GM21423 (cell line): Measurements from ENCODE around the gene FXN.
"Not testable (repeated sequence)": the region's sequence is repeated elsewhere in the genome, so short reads cannot be mapped to it uniquely, and the experiment has no call there.

Source experiments
- ATAC-seq: cut with Tn5 transposase; IDR thresholded peaks from one replicate; pipeline ENCODE4 v1.9.1; 2021; ENCODE audit warnings: mild to moderate bottlenecking, moderate library complexity; ENCODE audit not compliant: unreplicated experiment

The FXN gene

GRCh38 chr9:69065660-69066059 is 30.1 kb downstream of the FXN start:
- ATAC-seq: no peak

GRCh38 chr9:69066955-69067354 is 31.4 kb downstream of the FXN start:
- ATAC-seq: no peak

DNA sequence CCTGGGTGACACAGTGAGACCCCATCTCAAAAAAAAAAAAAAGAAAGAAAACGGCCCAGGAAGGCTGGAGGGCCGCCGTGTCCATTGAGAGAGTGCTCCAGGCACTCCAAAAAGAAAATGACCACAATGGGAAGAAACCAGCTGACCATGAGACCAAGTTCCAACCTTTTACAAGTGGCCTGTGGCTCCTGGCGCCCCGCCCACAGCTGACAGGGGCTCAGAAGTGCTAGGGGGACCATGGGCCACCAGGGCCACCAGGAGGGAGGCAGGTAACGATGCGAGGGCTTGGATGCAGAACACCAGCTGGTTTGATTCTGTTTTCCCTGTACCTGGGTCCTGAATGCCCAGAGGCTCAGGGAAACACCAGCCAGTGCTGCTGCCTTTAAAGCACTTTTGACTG is 34.6 kb downstream of the FXN start:
- ATAC-seq: no peak

GRCh38 chr9:69071059-69071458 is 35.5 kb downstream of the FXN start:
- ATAC-seq: no peak

DNA sequence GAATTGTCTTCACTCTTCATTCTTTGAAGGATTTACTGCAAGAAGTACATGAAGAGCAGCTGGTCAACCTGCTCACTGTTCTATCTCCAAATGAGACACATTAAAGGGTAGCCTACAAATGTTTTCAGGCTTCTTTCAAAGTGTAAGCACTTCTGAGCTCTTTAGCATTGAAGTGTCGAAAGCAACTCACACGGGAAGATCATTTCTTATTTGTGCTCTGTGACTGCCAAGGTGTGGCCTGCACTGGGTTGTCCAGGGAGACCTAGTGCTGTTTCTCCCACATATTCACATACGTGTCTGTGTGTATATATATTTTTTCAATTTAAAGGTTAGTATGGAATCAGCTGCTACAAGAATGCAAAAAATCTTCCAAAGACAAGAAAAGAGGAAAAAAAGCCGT is 37.6 kb downstream of the FXN start:
- no peak for ATAC-seq

- ATAC-seq: no peak
These were observed 39.2 kb downstream of the FXN start for GRCh38 chr9:69074801-69075200.

GRCh38 chr9:69076550-69076949 is 41.0 kb downstream of the FXN start:
- ATAC-seq: no peak

GRCh38 chr9:69078069-69078468 is 42.5 kb downstream of the FXN start:
- no peak for ATAC-seq

- no peak for ATAC-seq
These were observed 43.0 kb downstream of the FXN start for GRCh38 chr9:69078581-69078980.

DNA sequence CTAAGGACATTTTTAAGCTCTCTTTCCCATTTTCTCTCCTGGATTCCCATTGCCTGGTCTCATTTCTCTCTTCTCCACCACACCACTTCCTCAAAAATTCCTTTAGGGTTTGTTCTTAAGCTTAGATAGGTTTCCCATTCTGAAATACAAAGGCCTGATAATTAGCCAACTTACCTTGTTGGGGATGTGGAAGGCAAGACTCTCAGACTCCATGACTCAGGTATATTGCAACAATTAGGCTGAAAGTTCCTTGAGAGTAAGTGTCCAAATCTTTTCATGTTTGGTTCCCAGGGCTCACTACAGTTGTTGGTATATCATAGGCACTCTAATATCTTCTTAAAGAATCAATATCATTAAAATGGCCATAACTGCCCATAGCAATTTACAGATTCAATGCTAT is 43.6 kb downstream of the FXN start:
- no peak for ATAC-seq

DNA sequence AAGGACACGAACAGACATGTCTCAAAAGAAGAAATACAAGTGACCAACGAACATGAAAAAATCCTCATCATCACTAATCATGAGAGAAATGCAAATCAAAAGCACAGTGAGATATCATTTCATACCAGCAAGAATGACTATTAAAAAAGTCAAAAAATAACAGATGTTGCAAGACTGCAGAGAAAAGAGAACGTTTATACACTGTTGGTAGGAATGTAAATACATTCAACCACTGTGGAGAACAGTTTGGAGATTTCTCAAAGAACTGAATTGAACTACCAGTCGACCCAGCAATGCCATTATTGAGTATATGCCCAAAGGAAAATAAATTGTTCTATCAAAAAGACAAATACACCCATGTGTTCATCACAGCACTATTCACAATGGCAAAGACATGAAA is 45.7 kb downstream of the FXN start:
- ATAC-seq: no peak

GRCh38 chr9:69083321-69083720 is 47.8 kb downstream of the FXN start:
- no peak for ATAC-seq

- ATAC-seq: no peak
These were observed 50.2 kb downstream of the FXN start for GRCh38 chr9:69085569-69086283.

GRCh38 chr9:69086312-69086711 is 50.8 kb downstream of the FXN start:
- ATAC-seq: no peak

DNA sequence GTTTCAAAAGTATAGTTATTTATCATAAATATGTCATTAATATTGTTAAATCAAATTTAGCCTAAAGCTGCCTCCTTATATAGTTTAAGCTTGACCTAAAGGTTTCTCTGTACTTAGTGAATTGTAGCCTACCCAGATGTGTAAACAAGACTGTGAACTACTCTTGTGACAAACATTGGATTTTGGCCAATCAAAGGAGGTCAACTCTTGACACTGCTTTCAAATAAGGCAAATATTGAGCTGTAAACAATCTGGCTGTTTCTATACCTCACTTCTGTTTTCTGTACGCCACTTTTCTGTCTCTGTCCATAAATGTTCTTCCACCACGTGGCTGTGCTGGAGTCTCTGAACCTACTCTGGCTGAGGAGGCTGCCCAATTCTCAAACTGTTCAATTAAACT is 51.2 kb downstream of the FXN start:
- ATAC-seq: no peak

DNA sequence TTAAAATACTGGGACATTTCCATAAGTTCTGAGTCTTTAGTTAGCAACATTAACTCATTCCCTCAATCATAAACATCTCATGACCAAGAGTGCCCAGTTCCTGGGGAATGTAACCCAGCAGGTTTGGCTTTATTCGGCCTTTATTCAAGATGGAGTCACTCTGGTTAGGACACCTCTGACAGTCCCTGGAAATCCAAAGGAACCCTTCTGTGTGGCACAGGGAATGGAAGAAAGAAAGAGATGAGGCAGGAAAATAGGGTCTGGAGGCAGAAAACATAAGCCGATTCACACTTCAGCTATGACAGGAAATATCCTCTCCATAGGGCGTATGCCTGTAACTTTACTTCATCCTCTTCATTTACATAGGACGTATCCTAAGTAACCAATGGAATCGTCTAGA is 53.5 kb downstream of the FXN start:
- no peak for ATAC-seq

- no peak for ATAC-seq
These were observed 53.9 kb downstream of the FXN start for GRCh38 chr9:69089491-69089890.

GRCh38 chr9:69090140-69090750 is 54.7 kb downstream of the FXN start:
- ATAC-seq: no peak

- no peak for ATAC-seq
These were observed 55.4 kb downstream of the FXN start for GRCh38 chr9:69090946-69091345.

DNA sequence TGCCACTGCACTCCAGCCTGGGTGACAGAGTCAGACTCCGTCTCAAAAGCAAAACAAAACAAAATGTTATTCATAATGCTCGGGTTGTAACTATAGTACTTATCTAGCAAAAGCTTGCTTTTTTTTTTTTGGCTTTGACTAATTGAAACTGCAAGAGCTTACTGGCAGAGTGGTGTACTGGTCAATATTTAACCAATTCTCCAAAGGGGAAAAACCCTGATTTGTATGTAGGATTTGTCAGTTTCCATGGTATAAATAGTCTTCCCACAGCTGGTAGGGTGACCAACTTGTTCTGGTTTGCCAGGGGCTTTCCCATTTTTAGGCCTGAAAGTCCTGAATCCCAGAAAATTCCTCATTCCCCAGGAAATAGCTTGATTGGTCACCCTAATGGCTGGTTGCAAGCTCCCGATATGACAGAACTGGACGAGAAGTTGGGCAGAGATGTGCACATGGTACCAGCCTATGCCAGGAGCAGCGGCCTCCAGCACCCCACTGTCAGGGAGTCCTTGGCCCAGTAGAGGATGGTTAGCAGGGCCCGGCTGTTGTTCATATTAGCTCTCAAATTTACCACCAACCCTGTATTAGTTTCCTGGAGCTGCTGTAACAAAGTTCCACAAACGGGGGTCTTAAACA is 58.0 kb downstream of the FXN start:
- no peak for ATAC-seq

DNA sequence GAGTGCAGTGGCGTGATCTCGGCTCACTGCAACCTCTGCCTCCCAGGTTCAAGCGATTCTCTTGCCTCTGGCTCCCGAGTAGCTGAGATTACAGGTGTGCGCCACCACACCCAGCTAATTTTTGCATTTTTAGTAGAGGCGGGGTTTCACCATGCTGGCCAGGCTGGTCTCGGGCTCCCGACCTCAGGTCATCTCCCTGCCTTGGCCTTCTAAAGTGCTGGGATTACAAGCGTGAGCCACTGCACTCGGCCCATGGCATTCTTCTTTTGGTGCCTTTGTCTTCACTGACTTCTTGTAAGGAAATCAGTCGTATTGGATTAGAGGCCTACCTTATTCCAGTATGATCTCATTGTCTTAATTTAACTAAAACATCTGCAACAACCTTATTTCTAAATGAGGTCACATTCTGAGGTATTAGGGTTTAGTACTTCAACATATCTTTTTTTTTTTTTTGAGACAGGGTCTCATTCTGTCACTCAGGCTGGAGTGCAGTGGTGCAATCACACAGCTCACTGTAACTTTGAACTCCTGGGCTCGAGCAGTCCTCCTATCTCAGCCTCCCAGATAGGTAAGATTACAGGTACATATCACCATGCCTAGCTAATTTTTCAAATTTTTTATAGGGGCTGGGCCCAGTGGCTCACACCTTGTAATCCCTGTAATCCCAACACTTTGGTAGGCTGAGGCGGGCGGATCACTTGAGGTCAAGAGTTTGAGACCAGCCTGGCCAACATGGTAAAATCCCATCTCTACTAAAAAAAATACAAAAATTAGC is 59.0 kb downstream of the FXN start:
- ATAC-seq: not testable (repeated sequence)

DNA sequence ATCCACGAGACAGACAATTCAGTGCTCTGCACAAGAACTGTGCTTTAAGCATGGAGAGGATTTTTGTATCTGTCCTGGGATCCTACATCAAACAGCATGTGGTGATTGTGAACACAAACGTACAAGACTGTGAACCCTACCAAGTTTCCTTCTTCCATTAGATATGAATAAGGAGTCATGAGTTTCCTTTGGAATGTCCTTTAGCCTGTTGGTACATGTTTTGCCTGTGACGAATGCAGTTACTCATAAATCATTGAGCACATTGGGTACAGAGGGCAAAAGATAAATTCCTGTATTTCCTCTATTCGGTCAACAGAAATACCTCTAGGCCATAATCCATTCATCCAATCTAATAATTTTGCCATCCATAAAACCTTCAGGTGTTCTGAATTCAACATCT is 61.5 kb downstream of the FXN start:
- no peak for ATAC-seq
